Tibial artery (tissue), 4 donors: Measurements from ENCODE around the gene GCKR.
"Not testable (repeated sequence)": the region's sequence is repeated elsewhere in the genome, so short reads cannot be mapped to it uniquely, and the experiment has no call there.

Experiments
- DNase-seq, 2 donors: peaks; one replicate each; pipeline ENCODE4 v3.0.0-alpha.2; 2019
- H3K27ac ChIP-seq, 2 donors: fragments of 200-600 bp; sonication (generic) in 1 of 2; 1 replicate in 1 of 2; 2 replicates in 1 of 2; pipeline ENCODE4 v1.5.1; 2018 to 2019; ENCODE audit warnings: mild to moderate bottlenecking in 1 of 2
- H3K27me3 ChIP-seq, 2 donors: fragments of 200-600 bp; sonication (generic) in 1 of 2; one replicate each; pipeline versions ENCODE4 v1.5.1 to v1.6.0; 2016 to 2019
- H3K36me3 ChIP-seq, 3 donors: fragments of 200-600 bp; sonication (generic) in 2 of 3; one replicate each; pipeline ENCODE4 v1.5.1; 2016 to 2019; ENCODE audit warnings: mild to moderate bottlenecking in 2 of 3
- H3K4me1 ChIP-seq, 4 donors: fragments of 200-600 bp; sonication (generic) in 2 of 4; 1 replicate in 3 of 4; 2 replicates in 1 of 4; pipeline ENCODE4 v1.5.1; 2016 to 2019
- H3K4me3 ChIP-seq, 2 donors: fragments of 200-600 bp; sonication (generic) in 1 of 2; 1 replicate in 1 of 2; 2 replicates in 1 of 2; pipeline ENCODE4 v1.5.1; 2018 to 2019; ENCODE audit warnings: mild to moderate bottlenecking in 2 of 2
- H3K9me3 ChIP-seq, 3 donors: fragments of 200-600 bp; sonication (generic) in 1 of 3; one replicate each; pipeline ENCODE4 v1.5.1; 2016 to 2019
- CTCF ChIP-seq, 2 experiments: fragments of 200-600 bp in 1 of 2; fragments of 450-650 bp in 1 of 2; IDR thresholded peaks; one replicate each; pipeline ENCODE4 v1.5.1; 2017 to 2019; ENCODE audit warnings: antibody characterized with exemption in 2 of 2, mild to moderate bottlenecking in 1 of 2, moderate library complexity in 1 of 2
- intact Hi-C: fragments of 100-400 bp; cut with DNase I; formaldehyde crosslinking; loops from one replicate; pipeline ENCODE4 v1.15.0; 2023; ENCODE audit warnings: low total_unique reads

Gene GCKR

GRCh38 chr2:27545348-27546141 lies 48.9 kb downstream of the GCKR start:
- TF ChIP-seq CTCF (IDR thresholded peaks at IDR 0.05): no peak
- Histone ChIP-seq H3K9me3 (no peaks in the 10 kb centered on the region), H3K4me3 (no peak overlapping the region), H3K4me1 (no peaks in the 10 kb centered on the region), H3K27ac (no peak overlapping the region), H3K27me3 (no peaks in the 10 kb centered on the region), H3K36me3 (no peaks in the 10 kb centered on the region)
- DNase-seq: no peak
- intact Hi-C loops: no loop called here

GRCh38 chr2:27549303-27549702 lies 52.7 kb downstream of the GCKR start:
- no peaks in the 10 kb centered on the region for H3K36me3 ChIP-seq
- H3K4me1 ChIP-seq: no peaks in the 10 kb centered on the region
- no peak for DNase-seq
- intact Hi-C loops: no loop called here
- H3K4me3 ChIP-seq: no peak overlapping the region
- no peaks in the 10 kb centered on the region for H3K9me3 ChIP-seq
- no peak overlapping the region for H3K27ac ChIP-seq
- H3K27me3 ChIP-seq: no peaks in the 10 kb centered on the region
- TF ChIP-seq CTCF (IDR thresholded peaks at IDR 0.05): no peak

- no peak overlapping the region for H3K4me3 ChIP-seq
- no peaks in the 10 kb centered on the region for H3K4me1 ChIP-seq
- no peaks in the 10 kb centered on the region for H3K36me3 ChIP-seq
- no peaks in the 10 kb centered on the region for H3K9me3 ChIP-seq
- H3K27ac ChIP-seq: no peak overlapping the region
- no peak for TF ChIP-seq CTCF (IDR thresholded peaks at IDR 0.05)
- no peak for DNase-seq
- intact Hi-C loops: no loop called here
- H3K27me3 ChIP-seq: no peaks in the 10 kb centered on the region
Measured at GRCh38 chr2:27551514-27551913, 54.9 kb downstream of the GCKR start.

- no peak overlapping the region for H3K4me3 ChIP-seq
- TF ChIP-seq CTCF (IDR thresholded peaks at IDR 0.05): no peak
- H3K27ac ChIP-seq: no peak overlapping the region
- H3K36me3 ChIP-seq: no peaks in the 10 kb centered on the region
- intact Hi-C loops: no loop called here
- no peaks in the 10 kb centered on the region for H3K27me3 ChIP-seq
- H3K9me3 ChIP-seq: no peaks in the 10 kb centered on the region
- H3K4me1 ChIP-seq: no peaks in the 10 kb centered on the region
- DNase-seq: no peak
Measured at GRCh38 chr2:27552941-27553340, 56.3 kb downstream of the GCKR start.

GRCh38 chr2:27554451-27554850 lies 57.8 kb downstream of the GCKR start:
- intact Hi-C loops, H3K4me1 ChIP-seq: not testable (repeated sequence)

GRCh38 chr2:27559228-27559627 lies 62.6 kb downstream of the GCKR start:
- Histone ChIP-seq H3K4me1 (no peaks in the 10 kb centered on the region), H3K36me3 (no peaks in the 10 kb centered on the region), H3K9me3 (no peaks in the 10 kb centered on the region), H3K27me3 (peaks cover 0 to 3% of the 10 kb centered on the region in 2 donors), H3K4me3 (no peak overlapping the region), H3K27ac (no peak overlapping the region)
- no peak for DNase-seq
- TF ChIP-seq CTCF (IDR thresholded peaks at IDR 0.05): no peak
- intact Hi-C loops: no loop called here

More at GRCh38 chr2:27554451-27554850, 57.8 kb downstream of the GCKR start:
- H3K27me3 ChIP-seq, H3K27ac ChIP-seq, DNase-seq, H3K9me3 ChIP-seq, H3K36me3 ChIP-seq, H3K4me3 ChIP-seq: not testable (repeated sequence)
